HEK293 (cell line): ENCODE measurements around the gene PPP1R9B.

Source experiments
- CTCF ChIA-PET: fragments of 350-600 bp; formaldehyde crosslinking; extraction: SDS; loops from one replicate; lab custom pipeline; 2021; ENCODE audit warnings: antibody characterized with exemption; lab: Yijun Ruan, JAX
- POLR2A ChIA-PET: fragments of 300-600 bp; formaldehyde crosslinking; extraction: SDS; loops from one replicate; lab custom pipeline; 2020; ENCODE audit warnings: antibody characterized with exemption, inconsistent platforms; lab: Yijun Ruan, JAX
- H3K27ac ChIP-seq: fragments of 200-500 bp; sonication (Bioruptor generic); 2 replicates; pipeline ENCODE4 v1.5.1; 2014; ENCODE audit warnings: low read depth, low read length, control low read depth, inconsistent platforms; ENCODE audit errors: extremely low read depth
- H3K36me3 ChIP-seq, 2 experiments: fragments of 200-500 bp in 1 of 2; sonication (Bioruptor generic) in 1 of 2; 1 replicate in 1 of 2; 2 replicates in 1 of 2; pipeline ENCODE4 v1.5.1; 2014 to 2017; ENCODE audit warnings: inconsistent platforms in 2 of 2, low read length in 2 of 2; ENCODE audit not compliant: control insufficient read depth in 2 of 2, insufficient read depth in 1 of 2
- H3K4me1 ChIP-seq: fragments of 200-500 bp; sonication (Bioruptor generic); 2 replicates; pipeline ENCODE4 v1.5.1; 2014; ENCODE audit warnings: mild to moderate bottlenecking, low read length, inconsistent platforms; ENCODE audit not compliant: control insufficient read depth, insufficient read depth
- H3K4me3 ChIP-seq: 2 replicates; pipeline ENCODE4 v1.5.1; 2011; ENCODE audit warnings: low read depth, mild to moderate bottlenecking, control low read depth, low read length, moderate library complexity
- H3K9me3 ChIP-seq: fragments of 200-500 bp; sonication (Bioruptor generic); 2 replicates; pipeline ENCODE4 v1.5.1; 2014; ENCODE audit warnings: low read depth, low read length, inconsistent platforms; ENCODE audit not compliant: control insufficient read depth, insufficient read depth
- FEZF1 ChIP-seq: fragments of 450-650 bp; formaldehyde crosslinking; IDR thresholded peaks from 2 replicates; pipeline ENCODE4 v1.5.1; 2016; ENCODE audit warnings: missing biosample characterization, missing genetic modification characterization
- GLI2 ChIP-seq: fragments of 450-650 bp; formaldehyde crosslinking; IDR thresholded peaks from 2 replicates; pipeline ENCODE4; 2017; ENCODE audit warnings: missing biosample characterization, missing genetic modification characterization, low read depth, borderline replicate concordance
- GLIS1 ChIP-seq: fragments of 450-650 bp; formaldehyde crosslinking; IDR thresholded peaks from 2 replicates; pipeline ENCODE4 v1.5.1; 2016; ENCODE audit warnings: missing biosample characterization, missing genetic modification characterization
- GLIS2 ChIP-seq: fragments of 450-650 bp; formaldehyde crosslinking; IDR thresholded peaks from 2 replicates; pipeline ENCODE4 v1.5.1; 2016; ENCODE audit warnings: missing biosample characterization, missing genetic modification characterization
- HOXA7 ChIP-seq: sonication (generic); formaldehyde crosslinking; IDR thresholded peaks from 2 replicates; pipeline ENCODE4 v1.8.1; 2022; ENCODE audit warnings: missing genetic modification reagents, borderline replicate concordance
- HOXC10 ChIP-seq: sonication (generic); formaldehyde crosslinking; IDR thresholded peaks from 2 replicates; pipeline ENCODE4 v1.8.1; 2023; ENCODE audit warnings: mild to moderate bottlenecking, missing genetic modification reagents
- KLF16 ChIP-seq: fragments of 450-650 bp; formaldehyde crosslinking; IDR thresholded peaks from 2 replicates; pipeline ENCODE4 v1.5.1; 2017; ENCODE audit warnings: missing biosample characterization, missing genetic modification characterization
- MEIS1 ChIP-seq: sonication (generic); formaldehyde crosslinking; IDR thresholded peaks from 2 replicates; pipeline ENCODE4 v1.8.1; 2022; ENCODE audit warnings: missing genetic modification reagents, mild to moderate bottlenecking, borderline replicate concordance
- OVOL3 ChIP-seq: fragments of 450-650 bp; formaldehyde crosslinking; IDR thresholded peaks from 2 replicates; pipeline ENCODE4 v1.5.1; 2016; ENCODE audit warnings: missing biosample characterization, missing genetic modification characterization
- SP3 ChIP-seq: fragments of 450-650 bp; formaldehyde crosslinking; IDR thresholded peaks from 2 replicates; pipeline ENCODE4 v1.5.1; 2016; ENCODE audit warnings: missing biosample characterization, missing genetic modification characterization
- ZEB2 ChIP-seq: fragments of 450-650 bp; formaldehyde crosslinking; IDR thresholded peaks from 2 replicates; pipeline ENCODE4 v1.5.1; 2016; ENCODE audit warnings: missing biosample characterization, missing genetic modification characterization
- ZIC2 ChIP-seq: fragments of 450-650 bp; formaldehyde crosslinking; IDR thresholded peaks from 2 replicates; pipeline ENCODE4 v1.5.1; 2016; ENCODE audit warnings: missing biosample characterization, missing genetic modification characterization
- ZNF132 ChIP-seq: fragments of 450-650 bp; formaldehyde crosslinking; IDR thresholded peaks from 2 replicates; pipeline ENCODE4 v1.5.1; 2017; ENCODE audit warnings: missing biosample characterization, missing genetic modification characterization, borderline replicate concordance
- ZNF184 ChIP-seq: fragments of 450-650 bp; IDR thresholded peaks from 2 replicates; pipeline ENCODE4 v1.5.1; 2018; ENCODE audit warnings: missing biosample characterization, mild to moderate bottlenecking, missing genetic modification characterization
- ZNF19 ChIP-seq: fragments of 450-650 bp; formaldehyde crosslinking; IDR thresholded peaks from 2 replicates; pipeline ENCODE4; 2016; ENCODE audit warnings: missing biosample characterization, missing genetic modification characterization, low read depth
- ZNF292 ChIP-seq: fragments of 450-650 bp; formaldehyde crosslinking; IDR thresholded peaks from 2 replicates; pipeline ENCODE4 v1.5.1; 2016; ENCODE audit warnings: low read depth, missing biosample characterization, missing genetic modification characterization, borderline replicate concordance
- ZNF433 ChIP-seq: fragments of 450-650 bp; formaldehyde crosslinking; IDR thresholded peaks from 2 replicates; pipeline ENCODE4 v1.5.1; 2016; ENCODE audit warnings: missing biosample characterization, missing genetic modification characterization, low read depth
- ZNF530 ChIP-seq: fragments of 450-650 bp; formaldehyde crosslinking; IDR thresholded peaks from 2 replicates; pipeline ENCODE4 v1.5.1; 2016; ENCODE audit warnings: low read depth, missing biosample characterization, missing genetic modification characterization
- ZNF548 ChIP-seq: fragments of 450-650 bp; formaldehyde crosslinking; IDR thresholded peaks from 2 replicates; pipeline ENCODE4 v1.5.1; 2016; ENCODE audit warnings: missing biosample characterization, missing genetic modification characterization
- ZNF558 ChIP-seq: fragments of 450-650 bp; formaldehyde crosslinking; IDR thresholded peaks from 2 replicates; pipeline ENCODE4 v1.5.1; 2016; ENCODE audit warnings: missing biosample characterization, missing genetic modification characterization
- ZNF571 ChIP-seq: fragments of 450-650 bp; formaldehyde crosslinking; IDR thresholded peaks from 2 replicates; pipeline ENCODE4 v1.5.0; 2017; ENCODE audit warnings: missing biosample characterization, missing genetic modification characterization
- ZNF600 ChIP-seq: fragments of 450-650 bp; formaldehyde crosslinking; IDR thresholded peaks from 2 replicates; pipeline ENCODE4 v1.5.1; 2016; ENCODE audit warnings: missing biosample characterization, missing genetic modification characterization
- TF ChIP-seq, protein P1 (sequence below): fragments of 450-650 bp; formaldehyde crosslinking; IDR thresholded peaks from 2 replicates; pipeline ENCODE4 v1.5.1; 2016; ENCODE audit warnings: missing biosample characterization, missing genetic modification characterization
- TF ChIP-seq, protein P2 (sequence below): fragments of 450-650 bp; formaldehyde crosslinking; IDR thresholded peaks from 2 replicates; pipeline ENCODE4 v1.5.1; 2016; ENCODE audit warnings: missing biosample characterization, missing genetic modification characterization
- TF ChIP-seq, protein P3 (sequence below): sonication (generic); formaldehyde crosslinking; IDR thresholded peaks from 2 replicates; pipeline ENCODE4 v1.8.1; 2022; ENCODE audit warnings: mild to moderate bottlenecking, moderate library complexity, missing genetic modification reagents
- TF ChIP-seq, protein P4 (sequence below): fragments of 450-650 bp; formaldehyde crosslinking; optimal IDR thresholded peaks from 2 replicates; pipeline ENCODE3; 2016; ENCODE audit warnings: missing biosample characterization, mild to moderate bottlenecking, missing genetic modification characterization

The PPP1R9B gene

DNA sequence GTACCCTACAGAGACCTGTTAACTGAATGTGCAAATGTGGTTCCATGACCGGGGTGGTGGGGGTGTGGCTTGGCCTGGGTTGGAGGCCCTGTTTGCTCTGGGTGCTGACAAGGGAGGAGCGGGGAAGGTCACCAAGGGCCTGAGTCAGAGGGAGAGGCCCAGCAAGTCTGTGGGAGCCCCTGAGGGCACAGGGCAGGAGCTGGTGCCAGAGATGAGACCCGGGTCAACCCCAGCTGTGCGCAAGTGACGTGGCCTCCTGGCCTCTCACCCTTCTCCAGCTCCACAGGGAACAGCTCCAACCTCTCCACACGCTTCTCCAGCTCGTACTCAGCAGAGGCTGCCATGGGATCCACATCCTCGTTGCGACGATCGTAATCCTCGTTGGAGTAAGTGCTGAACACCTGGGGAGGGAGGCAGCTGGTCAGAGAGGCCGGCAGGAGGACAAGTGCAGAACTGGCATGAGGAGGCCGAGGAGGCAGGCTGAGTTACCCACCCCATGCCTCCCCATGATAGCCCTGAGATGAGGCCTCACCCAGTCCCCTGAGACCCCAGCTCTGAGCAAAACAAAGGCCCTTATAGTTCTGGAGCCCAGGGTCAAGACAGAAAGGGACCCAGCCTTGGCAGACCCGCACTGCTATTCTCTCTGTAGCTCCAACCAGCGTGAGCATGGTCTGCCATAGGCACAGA is 5.5 kb downstream of the PPP1R9B start:
- Histone ChIP-seq H3K27ac (no peak overlapping the region), H3K36me3 (peaks cover 20 to 78% of the 10 kb centered on the region in 2 experiments; a peak in 2 of 3 replicates), H3K9me3 (no peaks in the 10 kb centered on the region), H3K4me1 (peaks cover 13% of the 10 kb centered on the region), H3K4me3 (no peak overlapping the region)
- ChIA-PET POLR2A (no interaction called here), CTCF (interaction anchor here (0.9 to 1.6 kb wide), 2 partner anchors 30 to 50 kb away, joined by 3 read pairs; partner anchors contain the start of gene PDK2)
- no peak for TF ChIP-seq MEIS1
- TF ChIP-seq ZNF292 = no peak
- TF ChIP-seq ZNF184 (tag by site-specific recombination) = no peak
- no peak for TF ChIP-seq GLIS2 (tag by site-specific recombination)
- 0 out of 2 replicates have a peak, but pooled peaks have one; percentile 46 for TF ChIP-seq ZNF600 (tag by site-specific recombination)
- no peak for TF ChIP-seq ZNF571 (tag by site-specific recombination)
- TF ChIP-seq, protein P1, sequence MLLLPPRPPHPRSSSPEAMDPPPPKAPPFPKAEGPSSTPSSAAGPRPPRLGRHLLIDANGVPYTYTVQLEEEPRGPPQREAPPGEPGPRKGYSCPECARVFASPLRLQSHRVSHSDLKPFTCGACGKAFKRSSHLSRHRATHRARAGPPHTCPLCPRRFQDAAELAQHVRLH (tag by site-specific recombination) = no peak
- TF ChIP-seq, protein P2, sequence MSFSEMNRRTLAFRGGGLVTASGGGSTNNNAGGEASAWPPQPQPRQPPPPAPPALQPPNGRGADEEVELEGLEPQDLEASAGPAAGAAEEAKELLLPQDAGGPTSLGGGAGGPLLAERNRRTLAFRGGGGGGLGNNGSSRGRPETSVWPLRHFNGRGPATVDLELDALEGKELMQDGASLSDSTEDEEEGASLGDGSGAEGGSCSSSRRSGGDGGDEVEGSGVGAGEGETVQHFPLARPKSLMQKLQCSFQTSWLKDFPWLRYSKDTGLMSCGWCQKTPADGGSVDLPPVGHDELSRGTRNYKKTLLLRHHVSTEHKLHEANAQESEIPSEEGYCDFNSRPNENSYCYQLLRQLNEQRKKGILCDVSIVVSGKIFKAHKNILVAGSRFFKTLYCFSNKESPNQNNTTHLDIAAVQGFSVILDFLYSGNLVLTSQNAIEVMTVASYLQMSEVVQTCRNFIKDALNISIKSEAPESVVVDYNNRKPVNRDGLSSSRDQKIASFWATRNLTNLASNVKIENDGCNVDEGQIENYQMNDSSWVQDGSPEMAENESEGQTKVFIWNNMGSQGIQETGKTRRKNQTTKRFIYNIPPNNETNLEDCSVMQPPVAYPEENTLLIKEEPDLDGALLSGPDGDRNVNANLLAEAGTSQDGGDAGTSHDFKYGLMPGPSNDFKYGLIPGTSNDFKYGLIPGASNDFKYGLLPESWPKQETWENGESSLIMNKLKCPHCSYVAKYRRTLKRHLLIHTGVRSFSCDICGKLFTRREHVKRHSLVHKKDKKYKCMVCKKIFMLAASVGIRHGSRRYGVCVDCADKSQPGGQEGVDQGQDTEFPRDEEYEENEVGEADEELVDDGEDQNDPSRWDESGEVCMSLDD (tag by site-specific recombination) = no peak
- no peak for TF ChIP-seq ZNF19 (tag by site-specific recombination)
- peak; percentile 15; the same call in 1 of the 2 replicates for TF ChIP-seq ZIC2 (tag by site-specific recombination)
- no peak for TF ChIP-seq FEZF1 (tag by site-specific recombination)
- no peak for TF ChIP-seq KLF16
- no peak for TF ChIP-seq SP3 (tag by site-specific recombination)
- TF ChIP-seq, protein P3, sequence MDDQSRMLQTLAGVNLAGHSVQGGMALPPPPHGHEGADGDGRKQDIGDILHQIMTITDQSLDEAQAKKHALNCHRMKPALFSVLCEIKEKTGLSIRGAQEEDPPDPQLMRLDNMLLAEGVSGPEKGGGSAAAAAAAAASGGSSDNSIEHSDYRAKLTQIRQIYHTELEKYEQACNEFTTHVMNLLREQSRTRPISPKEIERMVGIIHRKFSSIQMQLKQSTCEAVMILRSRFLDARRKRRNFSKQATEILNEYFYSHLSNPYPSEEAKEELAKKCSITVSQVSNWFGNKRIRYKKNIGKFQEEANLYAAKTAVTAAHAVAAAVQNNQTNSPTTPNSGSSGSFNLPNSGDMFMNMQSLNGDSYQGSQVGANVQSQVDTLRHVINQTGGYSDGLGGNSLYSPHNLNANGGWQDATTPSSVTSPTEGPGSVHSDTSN (CRISPR knock-in tag) = no peak

DNA sequence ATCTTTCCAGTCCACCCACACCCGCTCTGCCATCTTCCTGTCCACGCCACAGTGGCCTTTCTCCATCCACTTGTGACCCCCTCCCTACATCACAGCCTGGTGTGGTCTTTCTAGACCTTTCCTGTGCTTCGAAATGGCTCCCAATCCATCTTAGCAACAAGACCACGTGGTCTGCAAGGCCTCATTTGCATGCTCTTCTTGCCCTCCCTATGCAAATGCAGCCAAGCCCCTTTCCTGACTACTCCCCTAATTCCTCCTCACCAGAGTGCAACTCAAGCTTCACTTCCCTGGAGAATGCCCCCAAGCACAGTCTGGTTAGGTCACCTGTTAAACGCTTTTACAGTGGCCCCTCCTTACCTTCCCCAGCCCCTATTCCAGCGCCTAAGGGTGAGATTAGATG is 6.1 kb downstream of the PPP1R9B start:
- ChIA-PET CTCF (interaction anchor here (0.6 to 1.6 kb wide), 3 partner anchors 29 to 129 kb away, joined by 3 read pairs; partner anchors contain the start of gene PDK2), POLR2A (no interaction called here)
- no peak for TF ChIP-seq ZNF548 (tag by site-specific recombination)
- TF ChIP-seq ZNF600 (tag by site-specific recombination) = 0 out of 2 replicates have a peak, but pooled peaks have one; percentile 12
- H3K36me3 ChIP-seq = peaks cover 20 to 84% of the 10 kb centered on the region in 2 experiments; a peak in 2 of 3 replicates
- no peak overlapping the region for H3K4me3 ChIP-seq
- H3K4me1 ChIP-seq = peaks cover 13% of the 10 kb centered on the region
- H3K9me3 ChIP-seq = no peaks in the 10 kb centered on the region
- H3K27ac ChIP-seq = no peak overlapping the region

DNA sequence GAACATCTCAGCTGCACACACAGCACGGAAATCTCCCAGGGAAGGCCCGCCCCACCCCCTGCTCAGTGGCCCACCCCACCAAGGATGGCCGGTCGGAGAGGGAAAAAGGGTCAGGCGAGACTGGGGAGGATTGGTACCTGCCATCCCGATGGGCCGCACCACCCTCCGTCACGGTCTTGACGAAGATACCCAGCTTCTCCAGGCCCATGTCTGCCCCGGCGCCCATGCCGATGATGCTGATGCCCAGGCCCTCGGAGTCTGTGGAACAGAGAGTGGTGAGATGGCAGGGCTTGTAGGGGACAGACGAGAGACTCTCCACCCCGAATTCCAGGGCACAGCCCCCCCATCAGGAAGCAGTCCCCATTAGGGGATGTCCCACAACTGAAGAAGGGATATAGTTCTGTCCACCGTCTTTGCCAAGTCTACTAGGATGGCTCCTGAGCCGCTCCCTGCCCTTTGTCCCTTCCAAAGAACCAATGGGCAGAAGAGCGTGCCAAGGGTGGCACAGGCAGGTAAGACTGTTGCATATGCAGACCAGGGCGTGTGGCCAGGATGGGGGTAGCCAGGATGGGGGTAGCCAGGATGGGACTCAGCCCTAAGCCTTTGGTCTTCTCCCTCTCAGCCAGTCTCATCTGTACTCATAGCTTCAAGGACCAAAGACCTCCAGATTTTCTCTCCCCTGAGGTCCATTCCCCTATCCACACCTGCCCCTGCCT is 6.9 kb downstream of the PPP1R9B start:
- CTCF ChIA-PET = interaction anchor here (0.6 to 2.1 kb wide), 5 partner anchors 18 to 253 kb away, joined by 3 to 5 read pairs (median 3); partner anchors contain the start of gene LRRC59
- Histone ChIP-seq H3K9me3 (no peaks in the 10 kb centered on the region), H3K36me3 (peaks cover 23 to 92% of the 10 kb centered on the region in 2 experiments; a peak in 2 of 3 replicates), H3K27ac (no peak overlapping the region), H3K4me3 (no peak overlapping the region), H3K4me1 (peaks cover 13% of the 10 kb centered on the region)
- TF ChIP-seq ZEB2 (tag by site-specific recombination) (no peak), ZNF433 (tag by site-specific recombination) (no peak), HOXC10 (CRISPR knock-in tag) (no peak), ZNF132 (tag by site-specific recombination) (no peak), GLI2 (tag by site-specific recombination) (no peak), GLIS1 (tag by site-specific recombination) (no peak), HOXA7 (CRISPR knock-in tag) (no peak), ZNF530 (tag by site-specific recombination) (no peak), ZNF558 (no peak), OVOL3 (tag by site-specific recombination) (no peak)
- TF ChIP-seq, protein P4, sequence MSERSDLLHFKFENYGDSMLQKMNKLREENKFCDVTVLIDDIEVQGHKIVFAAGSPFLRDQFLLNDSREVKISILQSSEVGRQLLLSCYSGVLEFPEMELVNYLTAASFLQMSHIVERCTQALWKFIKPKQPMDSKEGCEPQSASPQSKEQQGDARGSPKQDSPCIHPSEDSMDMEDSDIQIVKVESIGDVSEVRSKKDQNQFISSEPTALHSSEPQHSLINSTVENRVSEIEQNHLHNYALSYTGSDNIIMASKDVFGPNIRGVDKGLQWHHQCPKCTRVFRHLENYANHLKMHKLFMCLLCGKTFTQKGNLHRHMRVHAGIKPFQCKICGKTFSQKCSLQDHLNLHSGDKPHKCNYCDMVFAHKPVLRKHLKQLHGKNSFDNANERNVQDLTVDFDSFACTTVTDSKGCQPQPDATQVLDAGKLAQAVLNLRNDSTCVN (tag by site-specific recombination) = no peak
- POLR2A ChIA-PET = interaction anchor here (1.2 kb wide), 1 partner anchor 29 kb away, joined by 4 read pairs; no protein-coding TSS in a partner anchor
